Measurements from ENCODE around the gene HSF4. TPM values are rescaled to one million over a fixed set of nuclear protein-coding genes. Genes with fewer than 3 reads are reported as not detected.

HSF4 gene
- total and polyA plus RNA-seq, 4 donors: 5.1 to 62.5 (median 21.0) TPM

DNA sequence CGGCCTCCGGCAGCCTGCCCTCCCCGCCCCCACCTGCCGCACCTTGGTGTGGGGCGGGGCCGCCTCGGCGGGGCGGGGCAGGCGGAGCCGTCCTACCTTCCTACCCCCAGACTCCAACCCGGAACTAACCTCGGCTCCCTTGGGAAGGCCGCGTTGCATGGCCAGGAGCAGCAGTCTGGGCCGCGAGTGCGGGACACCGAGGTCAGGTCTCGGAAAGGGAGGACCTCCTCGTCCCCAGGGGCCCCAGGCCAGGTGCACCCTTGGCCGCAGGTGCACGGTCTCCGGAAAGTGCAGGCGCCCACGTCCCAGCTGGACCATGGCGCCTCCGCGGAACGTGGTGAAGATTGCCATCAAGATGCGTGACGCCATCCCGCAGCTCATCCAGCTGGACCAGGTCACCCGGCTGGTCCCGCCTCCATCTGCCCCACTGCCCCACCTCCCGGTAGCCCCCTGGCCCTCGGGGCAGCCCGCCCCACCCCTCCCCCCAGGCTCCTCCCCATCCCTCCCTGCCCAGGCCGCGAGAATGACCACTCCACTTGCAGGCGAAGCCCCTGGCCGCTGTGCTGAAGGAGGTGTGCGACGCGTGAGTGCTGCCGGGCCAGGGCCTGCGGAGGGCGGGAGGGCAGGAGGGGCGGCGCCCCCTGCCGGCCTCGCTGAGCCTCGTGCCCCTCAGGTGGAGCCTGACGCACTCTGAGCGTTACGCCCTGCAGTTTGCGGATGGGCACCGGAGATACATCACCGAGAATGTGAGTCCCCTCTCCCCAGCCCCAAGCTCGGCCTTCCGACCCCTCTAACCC lies 34.7 kb downstream of the HSF4 start, which contains the start of gene ELMO3:
TSS of gene ELMO3 (plus strand) at position 121 of the 797 bp plus-strand sequence. CDS start at position 317, 196 bp downstream.
- no peak for TF ChIP-seq CTCF (IDR thresholded peaks at IDR 0.05; ENCODE audit: control extremely low read depth, extremely low read depth)
- no peaks in the 10 kb centered on the region for H3K27me3 ChIP-seq (ENCODE audit: control insufficient read depth in 3 of 3, insufficient read depth in 3 of 3, low read length in 2 of 3)
- H3K36me3 ChIP-seq (ENCODE audit: control insufficient read depth in 4 of 4, insufficient read depth in 4 of 4, low read length in 4 of 4): peaks cover 22 to 76% (median 32%) of the 10 kb centered on the region in 4 donors
- WGBS, 2 donors: 57 to 77% methylated on average over 59 to 61 of the region's 61 CpGs
- peak in 1 of 3 donors; percentile 34 for DNase-seq
- H3K4me1 ChIP-seq (ENCODE audit: control insufficient read depth in 5 of 5, insufficient read depth in 5 of 5, low read length in 5 of 5): peaks cover 0 to 14% (median 0%) of the 10 kb centered on the region in 5 donors
- H3K9ac ChIP-seq (ENCODE audit: insufficient read depth in 1 of 2, low read length in 2 of 2): no peak within 1 kb of the TSS
- H3K27ac ChIP-seq (ENCODE audit: low read depth in 1 of 2, low read length in 1 of 2): peak within 1 kb of the TSS in 1 of 2 donors; percentile 63
- H3K9me3 ChIP-seq (ENCODE audit: control insufficient read depth in 4 of 4, insufficient read depth in 3 of 4, low read length in 3 of 4): no peaks in the 10 kb centered on the region
- ATAC-seq (ENCODE audit: insufficient read depth, low FRiP score): peak; percentile 65
- H3K4me3 ChIP-seq: peak within 1 kb of the TSS; percentile 11

GRCh38 chr16:67199808-67200198 lies 35.3 kb downstream of the HSF4 start:
- H3K9ac ChIP-seq (ENCODE audit: insufficient read depth in 1 of 2, low read length in 2 of 2): no peak overlapping the region
- DNase-seq (no peak), ATAC-seq (ENCODE audit: insufficient read depth, low FRiP score) (peak; percentile 21)
- H3K9me3 ChIP-seq (ENCODE audit: control insufficient read depth in 4 of 4, insufficient read depth in 3 of 4, low read length in 3 of 4): no peaks in the 10 kb centered on the region
- no peak overlapping the region for H3K4me3 ChIP-seq
- peaks cover 0 to 14% (median 0%) of the 10 kb centered on the region in 5 donors for H3K4me1 ChIP-seq (ENCODE audit: control insufficient read depth in 5 of 5, insufficient read depth in 5 of 5, low read length in 5 of 5)
- WGBS, 2 donors: 61 to 65% methylated on average over 22 of the region's 22 CpGs
- no peaks in the 10 kb centered on the region for H3K27me3 ChIP-seq (ENCODE audit: control insufficient read depth in 3 of 3, insufficient read depth in 3 of 3, low read length in 2 of 3)
- H3K27ac ChIP-seq (ENCODE audit: low read depth in 1 of 2, low read length in 1 of 2): no peak overlapping the region
- TF ChIP-seq CTCF (IDR thresholded peaks at IDR 0.05; ENCODE audit: control extremely low read depth, extremely low read depth): no peak
- H3K36me3 ChIP-seq (ENCODE audit: control insufficient read depth in 4 of 4, insufficient read depth in 4 of 4, low read length in 4 of 4): peaks cover 16 to 72% (median 28%) of the 10 kb centered on the region in 4 donors

GRCh38 chr16:67200491-67200890 lies 35.9 kb downstream of the HSF4 start:
- Histone ChIP-seq H3K9me3 (ENCODE audit: control insufficient read depth in 4 of 4, insufficient read depth in 3 of 4, low read length in 3 of 4) (no peaks in the 10 kb centered on the region), H3K4me1 (ENCODE audit: control insufficient read depth in 5 of 5, insufficient read depth in 5 of 5, low read length in 5 of 5) (peaks cover 0 to 14% (median 0%) of the 10 kb centered on the region in 5 donors), H3K27me3 (ENCODE audit: control insufficient read depth in 3 of 3, insufficient read depth in 3 of 3, low read length in 2 of 3) (no peaks in the 10 kb centered on the region), H3K36me3 (ENCODE audit: control insufficient read depth in 4 of 4, insufficient read depth in 4 of 4, low read length in 4 of 4) (peaks cover 13 to 65% (median 23%) of the 10 kb centered on the region in 4 donors), H3K27ac (ENCODE audit: low read depth in 1 of 2, low read length in 1 of 2) (no peak overlapping the region), H3K4me3 (no peak overlapping the region), H3K9ac (ENCODE audit: insufficient read depth in 1 of 2, low read length in 2 of 2) (no peak overlapping the region)
- WGBS, 2 donors: 93 to 99% methylated on average over 8 of the region's 8 CpGs
- no peak for TF ChIP-seq CTCF (IDR thresholded peaks at IDR 0.05; ENCODE audit: control extremely low read depth, extremely low read depth)
- DNase-seq: no peak
- ATAC-seq (ENCODE audit: insufficient read depth, low FRiP score): no peak

Measured in lung (tissue), 12 donors.